T-helper 2 cell treated with Interferon-gamma antibody and Interleukin-4, amounts not matched to agents 100 ng/mL and 5 ng/mL, for 36 hours (primary cell): ENCODE data around the gene KLB. TPM values are rescaled to one million over a fixed set of nuclear protein-coding genes. Genes with fewer than 3 reads are reported as not detected.

Source experiments
- intact Hi-C: fragments of 100-400 bp; cut with micrococcal nuclease; formaldehyde crosslinking; loops from one replicate; pipeline ENCODE4 v1.15.1; 2023
- total RNA-seq: library from RNA; stranded (reverse); gene quantifications from 2 replicates; pipeline ENCODE4 v1.2.3, GENCODE V29; 2022

Gene KLB
- total RNA-seq, 1 donor from 2014 or later, result not detected

DNA sequence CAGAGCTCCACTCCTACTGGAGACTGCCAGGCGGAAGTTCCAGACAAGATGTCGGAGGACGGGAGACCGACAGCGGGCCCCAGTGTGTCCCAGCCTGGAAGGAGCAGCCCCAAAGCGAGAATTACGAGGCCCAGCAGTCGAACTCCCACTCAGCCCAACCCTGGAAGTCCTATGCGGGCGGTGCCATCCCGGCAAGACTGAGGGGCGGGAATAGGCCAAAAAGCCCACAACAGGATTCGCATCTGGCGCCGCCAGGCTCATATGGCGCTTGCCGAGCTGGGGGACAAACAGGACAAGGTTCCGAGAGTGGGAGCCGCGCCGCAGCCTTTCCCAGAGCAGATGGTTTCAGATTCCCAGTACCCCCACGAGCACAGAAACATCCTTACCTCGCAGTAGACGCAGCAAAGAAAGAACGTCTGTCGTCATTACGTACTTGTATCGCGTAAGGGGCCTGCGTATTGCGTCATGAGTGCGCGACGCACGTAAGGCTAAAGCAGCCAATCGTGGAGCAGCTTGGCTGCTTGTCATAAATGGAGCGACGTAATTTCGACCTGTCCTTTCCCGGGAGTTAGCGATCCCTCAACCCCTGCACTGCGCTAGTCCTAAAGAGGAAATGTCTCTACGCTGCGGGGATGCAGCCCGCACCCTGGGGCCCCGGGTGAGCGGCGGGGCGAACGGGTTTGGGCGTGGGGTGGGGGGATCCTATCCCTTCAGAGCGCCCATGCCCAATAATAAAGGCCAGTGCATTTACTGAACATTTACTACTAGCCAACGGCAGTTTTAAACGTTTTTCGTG, 52.0 kb downstream of the KLB start, which contains the start of the genes LIAS and RPL9:
Gene LIAS (plus strand): TSS at position 552 of the 796 bp plus-strand sequence. CDS start 62 bp downstream, at position 614.
Gene RPL9 (minus strand): TSS at position 418 of the 796 bp plus-strand sequence. CDS start 483 bp downstream, outside the sequence.
- intact Hi-C loops, result loop anchor here (1.0 to 10.0 kb wide), 9 partner anchors 69 to 598 kb away; partner anchors contain the start of genes N4BP2, PDS5A, RFC1 and SMIM14

DNA sequence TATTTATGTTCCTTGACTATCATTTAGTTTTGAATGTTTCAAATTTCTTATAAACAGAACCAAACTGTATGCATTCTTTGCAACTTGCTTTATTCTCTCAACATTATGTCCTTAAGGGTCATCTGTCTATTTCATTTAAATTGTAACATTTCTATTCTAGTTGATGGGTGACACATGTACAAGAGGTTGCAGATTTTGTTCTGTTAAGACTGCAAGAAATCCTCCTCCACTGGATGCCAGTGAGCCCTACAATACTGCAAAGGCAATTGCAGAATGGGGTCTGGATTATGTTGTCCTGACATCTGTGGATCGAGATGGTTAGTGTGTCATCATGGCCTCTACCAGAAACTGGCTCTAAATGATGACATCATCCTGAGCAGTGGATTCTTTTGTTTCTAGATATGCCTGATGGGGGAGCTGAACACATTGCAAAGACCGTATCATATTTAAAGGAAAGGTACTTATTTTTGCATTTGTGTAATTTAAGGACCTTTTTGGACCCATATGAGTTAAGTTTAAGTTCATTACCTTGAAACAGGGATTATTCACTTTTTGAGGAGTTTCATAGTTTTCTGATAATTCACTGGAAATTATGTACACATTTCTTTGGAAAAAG, 58.3 kb downstream of the KLB start:
- intact Hi-C loops, result loop anchor here (5.0 kb wide), 1 partner anchor 192 kb away; no protein-coding TSS in a partner anchor

DNA sequence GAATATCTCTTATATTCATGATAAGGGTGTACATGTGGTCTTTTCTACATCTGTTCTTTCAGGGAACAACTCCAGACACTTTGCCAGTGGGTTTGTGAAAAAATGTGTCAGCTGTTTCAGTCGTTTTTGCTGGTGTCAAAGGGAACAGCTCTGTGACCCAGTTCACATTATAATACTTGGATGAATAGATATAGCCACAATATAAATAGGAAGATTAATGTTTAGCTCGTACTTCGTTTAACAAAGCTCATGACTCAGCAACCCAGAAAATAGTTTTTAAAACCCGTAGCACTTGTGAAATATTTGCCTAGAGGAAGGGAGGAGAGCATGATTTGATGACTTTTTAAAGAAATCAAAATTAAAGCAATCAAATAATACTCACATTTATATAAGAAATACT, 60.0 kb downstream of the KLB start:
- intact Hi-C loops, result loop anchor here (5.0 kb wide), 1 partner anchor 191 kb away; no protein-coding TSS in a partner anchor

DNA sequence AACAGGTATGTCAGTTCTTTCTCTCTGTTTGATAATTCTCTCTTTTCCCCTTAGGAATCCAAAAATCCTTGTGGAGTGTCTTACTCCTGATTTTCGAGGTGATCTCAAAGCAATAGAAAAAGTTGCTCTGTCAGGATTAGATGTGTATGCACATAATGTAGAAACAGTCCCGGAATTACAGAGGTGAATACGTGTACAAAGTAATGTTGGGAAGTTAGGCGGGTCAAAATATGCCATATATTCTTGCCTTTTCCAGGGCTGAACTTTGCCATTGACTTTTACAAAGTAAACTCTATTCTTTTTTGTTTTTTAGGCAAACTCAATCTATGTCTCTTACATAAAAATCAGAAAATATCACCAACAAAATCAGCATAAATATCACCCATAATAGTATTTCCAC, 60.7 kb downstream of the KLB start:
- intact Hi-C loops, result loop anchor here (5.0 kb wide), 1 partner anchor 190 kb away; no protein-coding TSS in a partner anchor

DNA sequence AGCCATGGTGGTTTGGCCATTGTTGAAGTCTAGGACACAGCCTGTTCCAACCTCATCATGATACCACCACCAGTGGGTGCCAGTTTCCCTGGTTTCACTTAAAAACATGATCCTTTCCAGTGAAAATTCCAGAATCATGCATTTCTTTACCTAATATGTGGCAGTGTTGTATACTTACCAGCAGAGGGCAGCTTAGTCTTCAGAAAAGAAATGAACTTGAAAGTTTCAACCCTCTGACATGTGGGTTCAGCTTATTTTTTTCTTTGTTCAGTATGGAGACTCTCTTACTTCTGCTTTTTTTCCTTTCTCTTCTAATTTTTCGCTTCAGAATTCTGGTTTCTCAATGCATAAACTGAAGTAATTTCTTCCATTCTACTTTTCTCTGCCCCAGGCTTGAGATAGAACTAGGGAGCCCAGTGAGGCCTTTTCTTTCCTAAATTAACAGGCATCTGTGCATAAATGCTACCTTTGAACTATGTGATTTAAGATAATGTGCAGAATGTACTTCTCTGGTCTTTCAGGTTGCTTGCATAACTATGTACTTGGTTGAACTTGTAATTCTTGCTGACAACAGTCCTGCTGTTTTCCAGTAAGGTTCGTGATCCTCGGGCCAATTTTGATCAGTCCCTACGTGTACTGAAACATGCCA, 62.8 kb downstream of the KLB start:
- intact Hi-C loops, result loop anchor here (1.0 to 5.0 kb wide), 2 partner anchors 188 to 507 kb away; no protein-coding TSS in a partner anchor

DNA sequence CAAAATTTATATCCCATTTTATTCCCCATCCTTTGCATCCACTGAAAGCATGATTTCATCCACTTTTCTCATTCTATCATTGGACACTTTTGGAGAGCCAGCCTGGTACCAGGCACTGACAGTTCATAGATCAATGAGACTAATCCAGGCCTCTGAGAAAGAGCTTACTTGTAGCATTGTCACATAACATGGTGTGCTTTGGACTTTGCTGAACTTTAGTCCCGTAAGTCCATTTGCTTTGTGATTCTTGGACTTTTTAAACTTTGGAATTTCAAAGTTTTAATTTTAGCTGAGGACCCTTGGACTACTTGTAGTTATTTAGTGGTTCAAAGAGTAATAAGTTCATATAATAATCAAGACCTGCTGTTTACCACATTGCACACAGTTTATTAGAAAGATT, 63.7 kb downstream of the KLB start:
- intact Hi-C loops, result no loop called here

DNA sequence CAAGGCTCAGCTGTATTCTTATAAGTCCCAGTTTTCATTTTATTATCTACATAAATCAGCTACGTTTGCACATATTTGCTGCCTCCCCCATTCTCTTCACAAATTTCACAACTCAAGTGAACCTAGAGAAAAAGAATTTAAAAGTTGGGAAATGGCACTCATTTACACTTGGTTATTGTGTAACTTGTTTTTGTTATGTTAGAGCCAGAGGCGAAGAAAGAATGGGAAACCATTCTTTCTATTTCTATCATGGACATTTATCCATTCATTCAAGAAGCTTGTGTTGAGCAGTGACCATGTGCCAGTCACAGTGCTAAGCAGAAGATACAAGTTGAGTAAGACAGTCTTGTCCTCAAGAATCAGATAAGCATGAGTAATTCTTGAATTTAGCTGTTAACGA, 65.7 kb downstream of the KLB start:
- intact Hi-C loops, result no loop called here

DNA sequence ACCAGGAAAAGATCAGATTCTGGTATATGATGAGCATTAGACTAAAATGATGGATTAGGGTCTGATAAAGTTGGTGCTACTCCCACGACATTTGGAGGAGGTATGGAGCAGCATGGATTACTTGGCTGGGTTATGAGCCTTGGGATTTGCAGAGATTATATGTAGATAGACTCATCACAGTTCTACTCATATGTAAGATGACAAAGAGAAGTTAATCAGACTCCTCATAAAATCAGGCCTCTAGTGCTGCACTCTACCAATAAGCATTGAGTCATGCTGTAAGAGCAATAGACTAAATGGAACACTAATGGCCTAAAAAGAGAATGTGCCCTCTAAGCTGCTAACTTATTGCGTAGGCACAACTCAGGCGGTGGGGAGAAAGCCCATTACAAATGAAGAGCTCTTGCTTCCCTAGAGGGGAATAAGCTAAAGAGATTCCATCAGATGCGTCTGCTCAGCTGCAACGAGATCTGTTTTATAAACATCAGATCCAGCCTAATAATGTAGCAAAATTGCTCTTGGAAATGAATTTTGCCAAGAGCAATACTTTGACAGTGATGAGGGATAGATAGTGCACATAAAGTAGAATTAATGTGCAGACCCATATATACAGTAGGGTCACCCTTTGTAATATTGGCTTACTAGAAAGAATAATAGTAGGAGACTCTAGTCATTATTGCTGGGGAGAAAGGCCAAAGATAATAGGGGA, 69.6 kb downstream of the KLB start:
- intact Hi-C loops, result no loop called here

DNA sequence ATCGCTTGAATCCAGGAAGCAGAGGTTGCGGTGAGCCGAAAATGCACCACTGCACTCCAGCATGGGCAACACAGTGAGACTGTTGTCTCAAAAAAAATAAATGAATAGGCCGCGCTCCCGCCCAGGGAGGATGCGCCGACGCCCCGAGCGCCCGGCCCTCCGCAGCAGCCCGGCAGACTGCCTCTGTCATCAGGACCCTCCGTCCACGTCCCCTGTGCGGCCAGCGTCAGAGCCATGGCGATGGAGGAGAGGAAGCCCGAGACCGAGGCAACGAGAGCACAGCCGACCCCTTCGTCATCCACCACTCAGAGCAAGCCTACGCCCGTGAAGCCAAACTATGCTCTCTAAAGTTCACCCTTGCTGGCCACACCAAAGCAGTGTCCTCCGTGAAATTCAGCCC, 73.5 kb downstream of the KLB start:
- intact Hi-C loops, result no loop called here

DNA sequence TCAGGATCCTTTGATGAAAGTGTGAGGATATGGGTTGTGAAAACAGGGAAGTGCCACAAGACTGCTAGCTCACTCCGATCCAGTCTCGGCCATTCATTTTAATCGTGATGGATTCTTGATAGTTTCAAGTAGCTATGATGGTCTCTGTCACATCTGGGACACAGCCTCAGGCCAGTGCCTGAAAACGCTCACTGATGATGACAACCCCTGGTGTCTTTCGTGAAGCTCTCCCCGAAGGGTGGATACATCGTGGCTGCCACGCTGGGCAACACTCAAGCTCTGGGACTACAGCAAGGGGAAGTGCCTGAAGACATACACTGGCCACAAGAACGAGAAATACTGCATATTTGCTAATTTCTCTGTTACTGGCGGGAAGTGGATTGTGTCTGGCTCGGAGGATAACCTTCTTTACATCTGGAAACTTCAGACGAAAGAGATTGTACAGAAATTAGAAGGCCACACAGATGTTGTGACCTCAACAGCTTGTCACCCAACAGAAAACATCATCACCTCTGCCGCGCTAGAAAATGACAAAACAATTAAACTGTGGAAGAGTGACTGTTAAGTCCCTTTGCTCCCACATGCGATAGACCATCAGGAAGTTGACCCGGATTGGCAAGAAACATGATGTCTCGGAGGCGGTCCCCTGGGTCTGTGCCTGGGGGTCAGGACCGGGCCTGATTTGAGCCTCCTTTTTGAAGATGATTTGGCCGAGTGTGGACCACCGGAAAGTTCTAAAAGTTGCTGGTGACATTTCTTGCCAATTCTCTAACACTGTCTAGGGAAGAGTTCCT, 74.4 kb downstream of the KLB start:
- intact Hi-C loops, result no loop called here

DNA sequence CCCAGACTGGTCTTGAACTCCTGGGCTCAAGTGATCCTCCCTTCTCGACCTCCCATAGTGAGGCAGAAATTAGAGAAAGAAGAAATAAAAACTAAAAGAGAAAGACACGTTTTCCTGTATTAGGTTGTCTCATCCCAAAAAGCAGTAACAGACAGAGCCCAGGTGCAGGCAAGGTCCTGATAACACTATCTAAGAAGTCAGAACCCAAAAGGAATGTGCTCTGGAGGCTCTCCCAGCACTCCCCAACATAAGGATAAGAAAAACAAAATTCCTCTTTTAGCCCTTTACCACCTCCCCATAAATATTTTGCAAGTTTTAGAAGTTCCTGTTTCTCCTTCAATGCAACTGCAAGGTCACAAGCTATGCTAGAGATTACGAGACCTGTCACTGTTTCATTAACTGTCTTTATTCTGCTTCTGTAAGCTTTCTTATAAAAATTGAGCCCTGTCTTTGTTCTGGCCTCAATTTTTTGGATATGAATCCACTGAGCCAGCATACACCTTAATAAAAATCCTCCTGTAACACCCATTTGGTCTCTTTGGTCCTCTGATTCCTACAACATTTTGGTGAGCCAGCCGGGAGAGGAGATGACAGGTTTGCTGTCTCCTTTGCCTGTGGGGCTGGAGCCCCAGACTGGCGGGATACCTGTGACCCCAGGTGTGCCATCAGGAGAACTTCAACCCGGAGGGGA, 78.0 kb downstream of the KLB start:
- intact Hi-C loops, result no loop called here

DNA sequence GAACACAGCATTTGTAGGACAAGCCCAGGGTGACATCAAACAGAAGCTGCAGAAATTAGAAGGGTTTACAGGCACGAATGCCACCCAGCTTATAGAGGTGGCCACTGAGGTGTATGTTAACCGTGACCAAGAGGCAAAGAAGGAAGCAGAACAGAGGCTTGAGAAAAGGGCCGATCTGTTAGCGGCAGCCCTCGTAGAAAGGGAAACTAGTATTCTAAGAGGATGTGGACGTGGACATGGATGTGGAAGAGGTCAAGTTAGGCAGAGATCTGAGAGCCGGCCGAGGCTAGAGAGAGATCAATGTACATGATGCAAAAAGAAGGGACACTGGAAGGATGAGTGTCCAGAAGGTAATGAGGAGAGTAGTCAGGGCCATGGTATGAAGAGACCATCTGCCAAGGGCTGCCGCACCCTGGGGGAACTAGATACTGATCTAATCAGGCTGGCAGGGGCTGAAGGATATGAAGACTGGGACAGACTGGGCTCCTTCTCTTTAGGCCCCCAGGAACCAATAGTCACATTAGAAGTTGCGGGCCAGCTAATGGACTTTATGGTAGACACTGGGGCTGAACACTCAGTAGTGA, 79.6 kb downstream of the KLB start:
- intact Hi-C loops, result no loop called here

DNA sequence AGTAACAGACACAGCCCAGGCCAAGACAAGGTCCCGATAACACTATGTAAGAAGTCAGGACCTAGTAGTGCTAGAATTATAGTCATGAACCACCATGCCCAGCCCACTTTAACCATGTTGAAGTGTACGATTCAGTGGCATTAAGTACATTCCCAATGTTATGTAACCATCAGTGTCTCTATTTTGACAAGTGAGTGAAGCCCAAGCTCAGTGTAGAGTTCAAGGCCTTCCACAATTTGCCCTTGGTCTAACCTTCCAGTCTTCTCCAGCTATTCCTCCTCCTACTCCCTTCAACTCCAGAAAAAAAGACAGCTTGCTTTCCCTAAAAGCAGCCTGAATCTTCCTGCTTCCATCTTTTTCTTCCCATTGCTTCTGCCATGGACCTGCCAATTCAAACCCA, 83.6 kb downstream of the KLB start:
- intact Hi-C loops, result no loop called here

DNA sequence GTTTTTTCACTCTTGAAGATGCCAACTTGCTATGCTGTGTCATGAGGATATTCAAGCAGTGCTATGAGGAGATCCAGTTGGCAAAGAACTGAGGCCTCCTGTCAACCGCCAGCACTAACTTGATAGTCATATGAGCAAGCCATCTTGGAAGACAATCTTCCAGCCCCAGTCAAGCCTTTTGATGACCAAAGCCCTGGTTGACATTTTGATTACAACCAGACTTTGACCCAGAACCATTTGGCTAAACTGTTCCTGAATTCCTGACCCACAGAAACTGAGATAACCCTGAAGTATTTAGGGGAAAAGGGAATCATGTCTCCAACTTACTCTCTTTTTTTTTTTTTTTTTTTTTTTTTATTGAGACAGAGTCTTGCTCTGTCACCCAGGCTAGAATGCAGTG, 87.6 kb downstream of the KLB start:
- intact Hi-C loops, result no loop called here

DNA sequence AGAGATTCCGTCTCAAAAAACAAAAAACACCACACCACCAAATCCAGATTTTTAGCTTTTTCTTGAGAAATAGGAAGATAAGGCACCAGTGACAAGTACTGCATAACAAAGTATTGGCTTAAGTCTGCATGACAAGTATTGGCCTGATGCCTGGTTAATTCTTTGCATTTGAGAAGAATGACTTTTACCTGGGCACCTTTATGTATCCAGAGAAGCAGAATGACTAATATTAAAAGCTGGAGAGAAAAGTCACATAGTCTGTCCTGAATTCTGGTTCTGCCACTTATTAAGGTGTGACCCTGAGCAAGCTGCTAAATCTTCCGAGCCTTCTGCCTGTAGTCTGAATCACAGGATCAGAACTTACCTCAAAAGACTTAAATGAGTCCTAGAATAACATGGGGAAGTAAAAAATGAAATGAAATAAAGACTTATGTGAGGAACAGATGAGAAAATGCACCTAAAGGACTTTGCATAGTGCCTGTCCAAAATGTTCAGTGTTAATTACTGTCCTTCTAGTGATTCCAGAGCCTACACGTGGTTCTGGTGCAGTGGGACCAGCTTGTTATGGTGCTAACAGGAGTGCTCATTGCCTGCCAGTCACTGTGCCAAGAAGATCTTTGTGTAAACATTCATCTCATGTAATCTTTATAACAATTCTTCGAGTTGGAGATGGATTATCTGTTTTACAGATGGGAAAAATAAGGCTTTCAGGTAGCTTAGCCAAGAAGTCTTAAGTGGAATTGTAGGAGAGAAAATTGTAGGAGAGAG, 88.9 kb downstream of the KLB start:
- intact Hi-C loops, result no loop called here

DNA sequence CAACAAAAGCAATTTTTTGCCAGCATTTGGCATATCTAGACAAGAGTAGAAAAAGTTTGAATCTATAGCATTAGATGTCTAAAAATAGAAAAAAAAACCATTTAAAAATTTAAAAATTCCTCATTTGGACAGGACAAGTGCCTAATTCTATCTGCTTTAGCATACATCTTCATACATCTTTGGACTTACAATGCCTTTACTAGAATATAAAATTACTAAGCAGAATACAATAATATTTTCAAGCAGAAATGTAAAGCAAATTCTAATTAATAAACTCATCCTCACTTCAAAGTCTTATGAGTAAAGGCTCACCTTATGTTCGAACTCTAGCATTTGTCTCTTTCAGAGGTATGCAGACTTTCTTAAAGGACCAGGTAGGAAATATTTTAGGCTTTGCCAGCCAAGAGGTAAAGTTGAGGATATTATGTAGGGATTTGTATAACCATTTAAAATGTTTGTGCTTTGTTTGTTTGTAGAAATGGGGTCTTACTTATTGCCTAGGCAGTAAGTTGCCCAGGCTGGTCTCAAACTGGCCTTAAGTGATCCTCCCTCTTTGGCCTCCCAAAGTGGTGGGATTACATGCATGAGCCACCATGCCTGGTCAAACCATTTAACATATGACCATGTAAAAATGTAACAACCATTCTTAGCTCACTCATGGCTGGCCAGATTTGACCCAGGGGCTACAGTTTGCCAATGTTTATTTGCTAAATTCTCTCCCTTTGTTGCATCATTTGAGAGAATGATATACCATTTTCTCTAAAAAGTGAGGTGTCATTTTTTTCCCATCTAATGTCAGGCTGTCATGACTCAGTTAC, 91.4 kb downstream of the KLB start:
- intact Hi-C loops, result no loop called here

DNA sequence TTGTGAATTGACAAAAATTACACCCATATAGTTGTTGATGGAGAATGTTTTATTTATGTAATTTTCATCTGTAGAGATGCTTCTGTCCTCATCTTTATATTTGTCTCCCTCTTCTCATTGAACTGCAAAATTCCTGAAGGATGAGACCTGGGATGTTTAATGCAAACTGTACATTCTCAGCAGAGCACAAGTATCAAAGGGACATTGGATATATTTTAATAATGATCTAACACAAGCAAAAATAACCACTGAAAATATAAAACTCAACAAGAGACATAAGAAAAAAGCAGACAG, 91.9 kb downstream of the KLB start:
- intact Hi-C loops, result no loop called here
